Inferior parietal cortex (tissue), 1 donor: ENCODE data around the gene PRXL2B.
"Not testable (repeated sequence)": the region's sequence is repeated elsewhere in the genome, so short reads cannot be mapped to it uniquely, and the experiment has no call there.

Source experiments
- DNase-seq: peaks from one replicate; pipeline ENCODE4 v3.0.0-alpha.2; 2016; ENCODE audit errors: extremely low spot score

Gene PRXL2B

GRCh38 chr1:2612591-2613365, 26.2 kb downstream of the PRXL2B start:
- DNase-seq: no peak

- DNase-seq: no peak
These were observed 27.6 kb downstream of the PRXL2B start for GRCh38 chr1:2614145-2614544.

GRCh38 chr1:2617971-2618470, 31.4 kb downstream of the PRXL2B start:
- DNase-seq: no peak

GRCh38 chr1:2623571-2624337, 37.2 kb downstream of the PRXL2B start:
- no peak for DNase-seq

GRCh38 chr1:2624735-2625300, 38.2 kb downstream of the PRXL2B start:
- DNase-seq: no peak

- DNase-seq: no peak
These were observed 38.7 kb downstream of the PRXL2B start for GRCh38 chr1:2625311-2625710.

GRCh38 chr1:2625748-2626147, 39.2 kb downstream of the PRXL2B start:
- DNase-seq: not testable (repeated sequence)

GRCh38 chr1:2627746-2628145, 41.2 kb downstream of the PRXL2B start:
- DNase-seq: no peak

GRCh38 chr1:2628191-2628932, 41.8 kb downstream of the PRXL2B start:
- no peak for DNase-seq

GRCh38 chr1:2628933-2629626, 42.5 kb downstream of the PRXL2B start:
- DNase-seq: no peak

GRCh38 chr1:2629627-2630497, 43.3 kb downstream of the PRXL2B start:
- DNase-seq: no peak

- DNase-seq: no peak
These were observed 44.0 kb downstream of the PRXL2B start for GRCh38 chr1:2630498-2631135.

- no peak for DNase-seq
These were observed 44.8 kb downstream of the PRXL2B start for GRCh38 chr1:2631136-2632050.

- no peak for DNase-seq
These were observed 45.5 kb downstream of the PRXL2B start for GRCh38 chr1:2632051-2632430.

- DNase-seq: no peak
These were observed 46.2 kb downstream of the PRXL2B start, which contains the start of gene MMEL1 for GRCh38 chr1:2632561-2633361. TSS of gene MMEL1 (minus strand) at chr1:2633016. CDS start at chr1:2629484, 3,532 bp downstream.

- no peak for DNase-seq
These were observed 46.9 kb downstream of the PRXL2B start for GRCh38 chr1:2633366-2633935.

GRCh38 chr1:2633936-2634491, 47.4 kb downstream of the PRXL2B start:
- no peak for DNase-seq
